Amniotic stem cell (primary cell): Measurements from ENCODE around the gene LGALS1.

ENCODE experiments used
- DNase-seq: peaks from one replicate; lab custom pipeline; 2025; lab: John Stamatoyannopoulos, UW

Gene LGALS1

DNA sequence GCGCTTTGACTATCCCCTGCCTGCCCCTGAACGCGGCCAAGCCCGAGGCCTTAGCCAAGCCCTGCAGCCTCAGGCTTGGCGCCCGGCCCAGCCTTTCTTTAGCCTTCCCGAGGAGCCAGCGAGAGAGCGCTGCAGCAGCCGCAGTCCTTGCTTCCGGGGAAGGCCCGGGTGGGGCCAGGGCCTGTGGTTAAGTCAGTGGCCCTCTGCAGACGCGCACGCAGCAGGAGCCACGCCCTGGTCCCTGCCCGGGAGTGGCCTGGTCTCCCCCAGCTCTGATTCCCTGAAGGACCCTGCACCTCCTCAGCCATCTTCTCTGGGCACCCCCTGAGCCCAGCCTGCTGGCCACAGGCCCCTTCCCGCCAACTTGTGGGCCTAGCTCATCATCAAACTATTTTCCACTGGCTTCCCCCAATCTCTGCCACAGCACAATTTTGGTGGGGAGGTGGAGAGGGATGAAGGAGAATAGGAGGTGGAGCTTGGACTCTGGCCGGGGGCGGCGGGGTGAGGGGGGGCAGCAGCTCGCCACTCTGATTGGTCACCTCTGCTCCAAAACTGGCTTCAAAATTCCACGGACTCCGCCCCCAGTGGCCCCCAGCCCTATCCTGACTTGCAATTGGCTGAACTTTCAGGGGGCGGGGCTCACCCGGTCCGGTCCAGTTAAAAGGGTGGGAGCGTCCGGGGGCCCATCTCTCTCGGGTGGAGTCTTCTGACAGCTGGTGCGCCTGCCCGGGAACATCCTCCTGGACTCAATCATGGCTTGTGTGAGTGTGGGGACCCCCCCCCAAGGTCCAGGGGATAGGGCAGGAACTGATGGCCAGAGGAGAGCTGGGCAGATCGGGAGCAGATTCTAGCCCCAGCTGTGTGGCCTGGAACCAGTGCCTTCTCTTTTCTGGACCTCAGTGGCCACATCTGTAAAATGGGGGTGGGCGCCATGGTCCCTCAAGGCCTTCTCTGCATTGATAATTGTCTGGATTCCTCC lies at the start of gene LGALS1:
Gene LGALS1 (plus strand): TSS at position 686 of the 979 bp plus-strand sequence. CDS start 67 bp downstream, at position 753.
- DNase-seq = peak; percentile 96

- DNase-seq = no peak
Observed at GRCh38 chr22:37625737-37626136, 49.7 kb upstream of the LGALS1 start.

- DNase-seq = no peak
Observed at GRCh38 chr22:37626144-37626543, 49.3 kb upstream of the LGALS1 start.

DNA sequence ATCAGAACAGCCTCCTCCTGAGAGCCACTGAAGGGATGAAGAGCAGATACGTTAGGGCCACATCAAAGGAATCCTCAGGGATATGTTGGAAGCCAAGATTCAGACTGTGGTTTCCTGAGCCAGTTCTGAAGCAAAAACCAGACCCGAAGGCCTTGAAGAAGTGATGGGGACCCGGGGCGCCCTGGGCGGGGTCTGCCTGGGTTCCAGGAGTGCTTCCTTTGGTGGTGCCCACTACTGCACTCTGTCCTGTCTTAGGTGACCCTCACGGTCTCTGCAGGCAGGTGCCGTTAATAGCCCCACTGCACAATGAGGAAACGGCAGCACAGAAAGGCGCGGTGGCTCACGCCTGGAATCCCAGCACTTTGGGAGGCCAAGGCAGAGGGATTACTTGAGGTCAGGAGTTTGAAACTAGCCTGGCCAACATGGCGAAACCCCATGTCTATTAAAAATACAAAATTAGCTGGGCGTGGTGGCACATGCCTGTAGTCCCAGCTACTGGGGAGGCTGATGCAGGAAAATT lies 48.8 kb upstream of the LGALS1 start:
- no peak for DNase-seq

DNA sequence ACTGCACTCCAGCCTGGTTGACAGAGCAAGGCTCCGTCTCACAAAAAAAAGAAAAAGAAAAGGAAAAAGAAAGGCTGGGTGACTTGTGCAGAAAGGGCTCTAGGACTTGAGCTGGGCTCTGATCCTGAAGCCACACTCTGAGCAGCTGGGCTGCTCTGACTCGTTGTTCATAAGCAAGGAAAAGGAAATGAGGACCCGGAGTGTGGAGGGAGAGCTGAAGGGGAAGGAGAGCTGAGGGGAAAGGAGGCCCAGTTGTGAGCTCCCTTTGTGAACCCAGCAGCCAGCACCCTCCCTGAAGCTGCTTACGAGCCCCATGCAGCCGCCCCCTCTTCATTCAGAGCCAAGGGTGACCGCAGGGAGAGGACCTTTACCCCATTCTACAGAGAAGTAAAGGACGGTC lies 48.3 kb upstream of the LGALS1 start:
- no peak for DNase-seq

- no peak for DNase-seq
Observed at GRCh38 chr22:37627545-37627944, 47.9 kb upstream of the LGALS1 start.

DNA sequence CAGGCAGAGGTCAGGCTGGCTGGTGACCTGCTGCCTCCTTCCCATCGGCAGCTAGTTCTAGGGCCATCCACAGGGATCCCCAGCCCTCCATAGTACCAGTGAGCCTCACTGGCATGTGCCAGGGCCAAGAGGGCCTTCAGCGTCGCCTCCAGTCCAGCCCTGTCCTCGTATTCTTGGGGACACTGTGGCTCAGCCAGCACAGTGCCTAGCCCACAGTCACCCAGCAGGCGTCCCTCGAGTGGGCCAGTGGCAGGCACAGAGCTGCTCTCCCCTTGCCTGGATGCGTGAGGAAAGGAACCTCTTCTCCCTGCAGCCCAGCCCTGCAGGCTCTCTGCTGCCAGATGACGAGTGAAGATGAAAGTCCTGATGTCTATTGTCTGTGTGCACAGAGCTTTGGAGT lies 46.6 kb upstream of the LGALS1 start:
- no peak for DNase-seq

DNA sequence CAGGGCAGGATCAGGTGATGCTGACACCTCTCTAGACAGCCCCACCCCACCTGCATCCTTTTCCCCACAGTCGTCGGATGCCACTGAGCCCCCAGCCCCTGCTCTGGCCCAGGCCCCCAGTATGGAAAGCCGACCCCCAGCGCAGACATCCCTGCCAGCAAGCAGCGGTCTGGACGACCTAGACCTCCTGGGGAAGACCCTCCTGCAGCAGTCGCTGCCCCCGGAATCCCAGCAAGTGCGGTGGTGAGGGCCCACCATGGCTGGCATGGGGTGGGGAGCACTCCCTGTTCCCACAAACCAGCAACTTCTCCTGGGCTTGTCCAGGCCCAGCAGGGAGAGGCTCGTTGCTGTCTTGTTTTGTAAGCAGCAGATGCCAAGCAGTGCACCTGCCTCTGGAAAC lies 45.5 kb upstream of the LGALS1 start:
- DNase-seq = no peak

DNA sequence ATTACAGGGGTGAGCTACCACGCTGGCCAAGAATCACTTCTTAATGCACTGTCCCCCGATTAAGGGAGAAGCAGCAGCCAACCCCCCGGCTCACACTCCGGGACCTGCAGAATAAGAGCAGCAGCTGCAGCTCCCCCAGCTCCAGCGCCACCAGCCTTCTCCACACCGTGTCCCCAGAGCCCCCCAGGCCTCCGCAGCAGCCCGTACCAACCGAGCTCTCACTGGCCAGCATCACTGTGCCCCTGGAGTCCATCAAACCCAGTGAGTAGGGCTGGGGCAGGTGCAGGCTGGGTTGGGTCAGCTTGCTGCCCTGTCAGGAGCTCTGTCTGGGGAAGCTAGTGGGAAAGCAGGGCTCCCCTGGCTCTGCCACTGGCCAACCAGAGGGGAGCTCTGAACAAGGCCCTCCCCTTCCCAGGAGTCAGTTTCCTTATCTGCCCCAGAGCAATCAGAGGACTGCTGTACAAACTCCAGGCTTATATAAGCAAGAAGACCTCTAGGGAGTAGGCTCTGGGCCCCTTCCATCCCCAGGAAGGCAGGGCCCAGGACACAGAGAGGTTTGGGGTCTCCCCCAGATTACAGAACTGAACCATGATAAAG lies 44.5 kb upstream of the LGALS1 start:
- no peak for DNase-seq

DNA sequence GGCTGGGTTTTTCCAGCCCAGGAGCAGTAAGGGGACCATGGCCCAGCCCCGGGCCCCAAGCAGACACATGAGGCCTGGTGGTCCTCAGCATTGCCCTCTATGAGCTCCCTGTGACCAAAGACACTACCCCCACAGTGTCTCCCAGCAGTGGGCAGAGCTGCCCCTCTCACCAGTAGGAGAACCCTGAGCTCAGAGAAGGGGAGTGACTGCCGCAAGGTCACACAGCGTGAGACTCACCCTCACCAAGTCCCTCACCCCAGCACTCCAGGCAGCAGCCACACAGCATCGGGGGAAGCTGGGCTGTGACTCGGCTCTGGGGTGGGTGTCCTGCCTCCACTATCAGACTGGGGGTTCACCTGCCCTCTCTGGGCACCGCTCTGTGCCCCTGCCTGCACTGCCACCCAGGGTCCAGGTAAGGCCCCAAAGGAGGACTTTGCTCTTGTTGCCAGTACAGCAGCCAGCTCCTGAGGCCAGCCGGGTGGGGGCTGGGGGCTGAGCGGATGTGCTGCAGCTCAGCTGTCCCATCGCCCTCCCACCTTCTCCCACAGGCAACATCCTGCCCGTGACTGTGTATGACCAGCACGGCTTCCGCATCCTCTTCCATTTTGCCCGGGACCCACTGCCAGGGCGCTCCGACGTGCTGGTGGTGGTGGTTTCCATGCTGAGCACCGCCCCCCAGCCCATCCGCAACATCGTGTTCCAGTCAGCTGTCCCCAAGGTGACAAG lies 43.8 kb upstream of the LGALS1 start:
- no peak for DNase-seq

GRCh38 chr22:37632174-37633088 lies 43.0 kb upstream of the LGALS1 start:
- DNase-seq = no peak

DNA sequence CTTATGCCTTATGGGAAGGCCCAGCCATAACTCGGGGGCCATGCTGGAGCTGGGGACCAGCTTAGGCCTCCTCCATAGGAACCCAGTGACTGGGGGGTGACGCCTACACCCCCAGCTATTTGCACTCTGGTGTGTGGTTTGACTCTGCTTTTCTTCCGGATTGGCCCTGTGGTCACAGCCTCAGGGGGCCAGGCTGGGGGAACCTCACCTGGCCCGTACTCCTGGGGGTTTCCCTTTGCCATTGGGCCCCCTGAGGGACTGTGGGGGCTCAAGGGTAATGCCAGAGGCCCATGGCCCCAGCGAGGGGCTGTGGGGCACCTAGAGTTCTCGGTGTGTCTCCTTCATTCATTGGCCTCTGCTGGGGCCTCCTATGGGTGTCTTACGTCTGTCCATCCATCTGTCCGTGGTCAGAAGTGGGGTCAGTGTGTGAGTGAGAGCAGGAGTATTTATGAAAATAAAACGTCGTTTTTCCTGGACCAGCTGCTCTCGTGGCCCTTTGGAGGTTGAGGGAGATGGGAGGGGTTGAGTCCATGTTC lies 42.3 kb upstream of the LGALS1 start:
- no peak for DNase-seq

DNA sequence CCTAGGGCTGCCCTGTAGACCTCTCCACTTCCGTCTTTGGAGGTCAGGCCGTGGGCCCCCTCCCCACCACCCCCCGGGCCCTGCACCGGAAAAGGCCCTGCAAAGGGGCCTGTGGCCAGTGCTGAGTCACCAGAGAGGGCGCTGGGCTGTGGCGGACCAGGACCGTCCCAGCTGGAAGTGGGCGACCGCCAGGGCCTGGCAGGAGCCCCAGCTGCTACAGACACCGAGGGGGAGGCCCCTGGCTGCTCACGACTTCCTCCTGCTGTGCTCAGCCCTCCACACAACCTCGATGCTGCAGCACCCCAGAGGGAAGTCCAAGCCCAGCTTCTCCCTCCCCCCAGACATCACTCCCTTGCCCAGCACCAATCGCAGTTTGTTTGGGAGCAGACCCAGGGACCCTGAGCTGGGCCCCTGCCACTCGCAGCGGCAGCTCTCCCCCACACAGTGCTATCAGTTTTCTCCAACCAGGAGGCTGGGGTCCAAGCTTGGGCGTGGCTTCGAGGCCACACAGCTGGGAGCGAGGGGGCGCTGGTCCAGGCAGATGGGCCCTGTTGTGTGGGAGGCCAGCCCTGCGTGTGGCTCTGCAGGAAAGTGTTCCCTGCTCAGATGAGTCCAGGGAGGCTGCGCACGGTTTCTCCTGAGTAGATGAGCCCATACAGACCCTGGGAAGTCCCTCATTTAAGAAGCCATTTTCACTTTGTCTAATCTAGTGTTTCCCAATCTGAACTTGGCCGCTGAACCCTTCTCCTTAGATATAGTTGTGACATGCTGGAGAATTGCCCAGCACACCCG lies 41.6 kb upstream of the LGALS1 start:
- DNase-seq = peak; percentile 53

DNA sequence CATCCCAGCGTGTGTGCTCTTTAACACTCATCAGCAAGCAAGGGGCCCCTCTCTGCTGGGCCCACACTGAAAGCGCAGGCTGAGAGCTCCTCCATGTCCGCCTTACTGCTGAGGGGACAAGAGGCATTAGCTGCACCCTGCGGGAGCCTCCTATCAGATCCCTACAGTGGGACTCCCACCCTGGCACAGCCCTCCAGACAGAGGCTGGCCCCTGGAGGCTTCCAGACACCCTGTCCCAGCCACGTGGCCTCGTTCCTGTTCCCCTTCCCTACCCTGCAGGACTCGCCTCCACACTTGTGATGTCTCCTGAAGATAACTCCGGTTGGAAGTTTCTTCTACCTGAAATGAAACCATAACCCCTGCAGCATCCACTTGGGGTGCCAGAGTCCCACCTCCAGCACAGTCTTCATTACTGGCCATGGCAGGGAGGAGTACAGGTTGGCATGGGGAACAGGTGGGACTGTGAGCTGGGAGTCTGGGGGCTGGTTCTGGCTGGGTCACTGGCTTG lies 41.0 kb upstream of the LGALS1 start:
- no peak for DNase-seq

GRCh38 chr22:37635157-37635556 lies 40.3 kb upstream of the LGALS1 start:
- DNase-seq = no peak

DNA sequence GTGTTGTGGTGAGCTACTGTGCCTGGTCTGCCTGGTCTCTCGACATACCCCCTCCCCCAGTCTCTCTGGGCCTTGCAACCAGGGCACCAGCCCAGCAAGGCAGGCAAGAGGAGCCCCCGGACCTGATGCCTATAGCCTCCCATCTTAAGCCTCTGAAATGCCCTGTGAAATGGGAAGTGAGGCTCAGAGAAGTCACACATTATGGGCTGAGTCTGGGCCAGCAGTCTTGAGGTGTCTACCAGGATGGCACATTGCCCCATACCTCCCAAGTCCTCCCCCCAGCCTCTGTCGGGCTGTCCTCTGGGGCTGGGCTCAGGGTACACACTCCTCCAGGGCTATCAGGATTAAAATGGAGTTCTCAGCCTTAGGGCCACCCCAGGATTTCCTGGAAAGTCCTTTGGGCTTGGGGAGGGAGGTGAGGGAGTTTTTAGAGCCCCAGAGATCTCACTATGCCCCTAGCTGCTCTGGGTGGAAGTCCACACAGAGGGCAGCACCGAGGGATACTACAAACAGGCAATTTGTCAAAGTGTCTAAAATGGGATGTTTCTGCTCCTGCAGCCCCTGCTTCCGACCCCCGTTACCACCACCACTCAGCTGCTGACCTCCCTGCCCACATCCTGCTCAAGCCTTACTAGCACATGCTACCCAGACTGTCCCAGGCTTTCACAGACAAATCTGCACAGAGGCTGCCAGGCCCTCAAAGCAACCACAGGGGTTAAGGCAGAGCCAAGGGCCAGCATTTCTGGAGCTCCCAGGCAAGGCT lies 39.1 kb upstream of the LGALS1 start:
- no peak for DNase-seq

GRCh38 chr22:37636949-37637273 lies 38.5 kb upstream of the LGALS1 start:
- DNase-seq = no peak

DNA sequence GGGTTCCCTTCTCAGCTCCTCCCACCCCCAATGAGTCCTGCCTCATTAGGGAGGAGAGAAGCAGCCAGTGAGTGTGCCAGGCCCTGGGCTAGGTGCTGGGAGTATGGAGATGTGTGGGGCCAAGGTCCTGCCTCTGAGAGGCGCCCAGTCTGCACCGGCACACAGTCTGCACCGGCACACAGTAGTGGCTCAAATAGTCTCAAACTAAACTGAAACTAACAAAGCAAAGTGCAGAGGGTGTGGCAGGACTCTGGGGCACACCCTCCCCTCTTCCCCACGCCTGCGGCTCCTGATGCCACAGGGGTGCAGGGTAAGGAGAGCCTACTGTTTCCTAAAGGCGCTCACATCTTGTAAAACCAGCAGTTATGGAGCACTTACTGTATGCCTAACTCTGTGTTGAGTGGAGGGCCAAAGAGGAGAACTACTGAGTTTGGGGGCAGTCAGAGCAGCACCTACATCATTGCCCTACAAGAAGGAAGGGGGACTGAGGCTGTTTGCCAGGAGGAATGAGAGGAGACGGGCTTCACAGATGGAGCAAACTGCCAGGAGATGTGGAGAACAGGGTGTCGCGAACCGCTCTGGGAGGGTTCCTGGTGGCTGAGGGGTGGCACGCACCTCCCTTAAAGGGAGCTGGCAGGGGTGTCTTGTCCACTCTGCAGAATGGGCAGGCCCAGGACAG lies 36.9 kb upstream of the LGALS1 start:
- DNase-seq = no peak
